K562 (cell line): ENCODE results near the gene MAP3K7. TPM values are rescaled to one million over a fixed set of nuclear protein-coding genes. Genes with fewer than 3 reads are reported as not detected.

Experiments
- ATAC-seq: fragments of 200-7000 bp; cut with Tn5 transposase; 3 replicates; pipeline ENCODE4 v1.9.1; 2020; ENCODE audit warnings: moderate library complexity
- BruUV-seq: library from RNA; stranded (reverse); fragments of 400-500 nt; replicated peaks from 2 replicates; lab custom pipeline; 2021; lab: Mats Ljungman, UMichigan
- CTCF ChIA-PET: fragments of 300-600 bp; formaldehyde crosslinking; extraction: SDS; loops from one replicate; lab custom pipeline; 2021; ENCODE audit warnings: low intra/inter-chr PET ratio; lab: Yijun Ruan, JAX
- POLR2A ChIA-PET: fragments of 300-600, 350-650 bp; sonication (Branson Sonifier 250); formaldehyde crosslinking; extraction: SDS; loops from one replicate; lab custom pipeline; 2021; ENCODE audit warnings: antibody characterized with exemption, inconsistent platforms; lab: Yijun Ruan, JAX
- DNase-seq, 4 experiments: peaks; one replicate each; pipeline versions ENCODE4 v3.0.0 to v3.0.0-alpha.2; 2011 to 2018; ENCODE audit warnings: low spot score in 3 of 4, mixed read lengths in 3 of 4; ENCODE audit errors: extremely low read depth in 1 of 4
- FAIRE-seq: peaks from 2 replicates; lab custom pipeline; 2011; peaks lifted over from hg19 to GRCh38; lab: Jason Lieb, UNC
- H2AFZ ChIP-seq: 2 replicates; pipeline ENCODE4 v1.6.0; 2011; ENCODE audit warnings: low read depth, low read length, control low read depth, inconsistent platforms
- H3K27ac ChIP-seq: fragments of 200-600 bp; 3 replicates; pipeline ENCODE4 v1.8.0; 2011; ENCODE audit warnings: low read depth, mild to moderate bottlenecking, control low read depth, inconsistent platforms, low read length, moderate library complexity, mixed read lengths; ENCODE audit errors: extremely low read depth
- H3K27me3 ChIP-seq, 2 experiments: fragments of 300-600 bp in 1 of 2; 2 replicates in 1 of 2; 3 replicates in 1 of 2; pipeline versions ENCODE4 v1.6.0 to v1.8.0; 2011; ENCODE audit warnings: inconsistent platforms in 2 of 2, low read length in 2 of 2, mild to moderate bottlenecking in 1 of 2, mixed read lengths in 1 of 2, moderate library complexity in 1 of 2; ENCODE audit not compliant: control insufficient read depth in 2 of 2, insufficient read depth in 2 of 2
- H3K36me3 ChIP-seq: fragments of 300-600 bp; 3 replicates; pipeline ENCODE4 v1.8.0; 2011; ENCODE audit warnings: mild to moderate bottlenecking, low read length, inconsistent platforms; ENCODE audit not compliant: control insufficient read depth, insufficient read depth
- H3K4me1 ChIP-seq, 2 experiments: fragments of 200-600 bp in 1 of 2; replicated peaks in 1 of 2; 2 replicates in 1 of 2; 3 replicates in 1 of 2; pipeline versions ENCODE4 v1.5.1 to v1.8.0; 2011; ENCODE audit warnings: inconsistent platforms in 2 of 2, low read length in 2 of 2, mild to moderate bottlenecking in 1 of 2, mixed read lengths in 1 of 2, moderate library complexity in 1 of 2; ENCODE audit not compliant: control insufficient read depth in 2 of 2, insufficient read depth in 2 of 2
- H3K4me2 ChIP-seq: 2 replicates; pipeline ENCODE4 v1.6.1; 2011; ENCODE audit warnings: low read length, control low read depth, inconsistent platforms, mixed read lengths; ENCODE audit not compliant: insufficient read depth
- H3K4me3 ChIP-seq: fragments of 200-600 bp; sonication (generic), shearing (Covaris generic); 2 replicates; pipeline ENCODE4 v1.5.1; 2016; ENCODE audit warnings: control low read depth, inconsistent platforms
- H3K79me2 ChIP-seq: fragments of 200-600 bp; 3 replicates; pipeline ENCODE4 v1.8.0; 2011; ENCODE audit warnings: low read length, inconsistent platforms; ENCODE audit not compliant: control insufficient read depth, insufficient read depth
- H3K9ac ChIP-seq, 2 experiments: 2 replicates each; pipeline versions ENCODE4 v1.6.0 to v1.6.1; 2011; ENCODE audit warnings: low read depth in 2 of 2, low read length in 2 of 2, control low read depth in 1 of 2, inconsistent platforms in 1 of 2, mild to moderate bottlenecking in 1 of 2, mixed read lengths in 1 of 2; ENCODE audit not compliant: insufficient read depth in 1 of 2
- H3K9me1 ChIP-seq: one replicate; pipeline ENCODE4 v1.6.0; 2011; ENCODE audit warnings: inconsistent platforms, mild to moderate bottlenecking, low read length, moderate library complexity; ENCODE audit not compliant: control insufficient read depth, insufficient read depth
- H3K9me3 ChIP-seq: replicated peaks from 2 replicates; pipeline ENCODE4 v1.5.1; 2011; ENCODE audit warnings: low read depth, low read length, inconsistent platforms; ENCODE audit not compliant: control insufficient read depth, insufficient read depth
- H4K20me1 ChIP-seq: replicated peaks from 2 replicates; pipeline ENCODE4 v1.6.1; 2011; ENCODE audit warnings: low read length, inconsistent platforms, mixed read lengths; ENCODE audit not compliant: control insufficient read depth, insufficient read depth
- BHLHE40 ChIP-seq: IDR thresholded peaks from 2 replicates; pipeline ENCODE4 v1.6.1; 2011; ENCODE audit warnings: low read length, improper control_type of control experiment
- KDM1A ChIP-seq, 2 experiments: fragments of 450-650 bp; IDR thresholded peaks; 2 replicates each; pipeline ENCODE4 v1.6.1; 2016; ENCODE audit warnings: mild to moderate bottlenecking in 2 of 2
- MAZ ChIP-seq, 2 experiments: fragments of 450-650 bp in 1 of 2; sonication (generic) in 1 of 2; formaldehyde crosslinking; IDR thresholded peaks in 1 of 2; conservative IDR thresholded peaks in 1 of 2; 2 replicates each; pipeline versions ENCODE4 v1.4.0 to v1.5.0; 2020; ENCODE audit warnings: mild to moderate bottlenecking in 1 of 2, missing genetic modification reagents in 1 of 2
- NFYB ChIP-seq: IDR thresholded peaks from 2 replicates; pipeline ENCODE4 v1.6.1; 2011; ENCODE audit warnings: mild to moderate bottlenecking, moderate library complexity; ENCODE audit not compliant: insufficient read length; ENCODE audit errors: extremely low read depth
- TCF3 ChIP-seq: sonication (generic); formaldehyde crosslinking; IDR thresholded peaks from 2 replicates; pipeline ENCODE4 v1.4.0; 2020; ENCODE audit warnings: mild to moderate bottlenecking, missing genetic modification reagents
- U2AF2 ChIP-seq: fragments of 200-400 bp; formaldehyde crosslinking; optimal IDR thresholded peaks from 2 replicates; pipeline ENCODE3; 2017; ENCODE audit warnings: low read depth, mild to moderate bottlenecking, low read length
- ZKSCAN8 ChIP-seq: fragments of 200-800 bp; sonication (Bioruptor generic); IDR thresholded peaks from 2 replicates; pipeline ENCODE4 v1.6.1; 2016; ENCODE audit warnings: missing genetic modification characterization, missing compliant biosample characterization
- WGBS: fragments of 100-300 bp; shearing (Covaris generic); methylation state at CpG from one replicate; pipeline ENCODE4 v1.1.6; 2016; ENCODE audit warnings: low coverage, mixed read lengths; ENCODE audit not compliant: insufficient coverage; ENCODE audit errors: missing lambda C conversion rate; 5-methylcytosine and 5-hydroxymethylcytosine counted together
- in situ Hi-C: fragments of 300-500 bp; cut with MboI; formaldehyde crosslinking; loops from 4 replicates; pipeline ENCODE4 v1.15.0; 2018; ENCODE audit warnings: inconsistent platforms, mixed read lengths
- intact Hi-C: fragments of 100-400 bp; cut with micrococcal nuclease; formaldehyde crosslinking; loops from 2 replicates; pipeline ENCODE4 v1.14.2; 2022
- polyA plus RNA-seq, 8 experiments: library from polyadenylated mRNA; depleted of rRNA in 4 of 8; stranded (reverse) in 5 of 8; unstranded in 3 of 8; fragments of >200 nt; fragmentation: Nextera tagmentation in 2 of 8; fragmentation: Illumina TruSeq in 1 of 8; extraction: Ambion mirVana in 2 of 8; extraction: Trizol in 1 of 8; gene quantifications; 2 replicates each; pipeline versions ENCODE4 v1.2.1 to v1.2.3, GENCODE V29; 2011 to 2014; ENCODE audit warnings: inconsistent platforms in 1 of 8, missing spikeins in 1 of 8
- total RNA-seq, 7 experiments: library from RNA; depleted of rRNA in 6 of 7; stranded (reverse); fragments of >200 nt in 6 of 7; fragmentation: Illumina TruSeq in 2 of 7; extraction: Trizol in 2 of 7; gene quantifications; 2 replicates each; pipeline versions ENCODE4 v1.2.1 to v1.2.3, GENCODE V29; 2011 to 2021; ENCODE audit warnings: low replicate concordance in 1 of 7
- TF ChIP-seq, protein P1 (sequence below): fragments of 450-650 bp; IDR thresholded peaks from 2 replicates; pipeline ENCODE4 v1.6.1; 2016
- TF ChIP-seq, protein P2 (sequence below): IDR thresholded peaks from 2 replicates; pipeline ENCODE4 v1.6.1; 2012; ENCODE audit warnings: low read depth, low read length, improper control_type of control experiment, borderline replicate concordance
- TF ChIP-seq, protein P3 (sequence below): fragments of 450-650 bp; IDR thresholded peaks from 2 replicates; pipeline ENCODE4 v1.6.1; 2016; ENCODE audit warnings: missing biosample characterization, missing genetic modification characterization
- TF ChIP-seq, protein P4 (sequence below): fragments of 250-450 bp; sonication (Bioruptor Pico); IDR thresholded peaks from 2 replicates; pipeline ENCODE4 v1.8.0; 2021; ENCODE audit warnings: moderate library complexity, mild to moderate bottlenecking, inconsistent platforms
- TF ChIP-seq, protein P5 (sequence below): fragments of 450-650 bp; conservative IDR thresholded peaks from 2 replicates; pipeline ENCODE4 v1.6.1; 2016; ENCODE audit warnings: missing genetic modification characterization, low read depth, mild to moderate bottlenecking, control low read depth, missing compliant biosample characterization

Gene MAP3K7
- total and polyA plus RNA-seq, 9 of the 15 experiments (the other 6 are each of a cell fraction or from before 2014, with no cell fraction given): 13.4 to 60.9 (median 34.8) TPM

DNA sequence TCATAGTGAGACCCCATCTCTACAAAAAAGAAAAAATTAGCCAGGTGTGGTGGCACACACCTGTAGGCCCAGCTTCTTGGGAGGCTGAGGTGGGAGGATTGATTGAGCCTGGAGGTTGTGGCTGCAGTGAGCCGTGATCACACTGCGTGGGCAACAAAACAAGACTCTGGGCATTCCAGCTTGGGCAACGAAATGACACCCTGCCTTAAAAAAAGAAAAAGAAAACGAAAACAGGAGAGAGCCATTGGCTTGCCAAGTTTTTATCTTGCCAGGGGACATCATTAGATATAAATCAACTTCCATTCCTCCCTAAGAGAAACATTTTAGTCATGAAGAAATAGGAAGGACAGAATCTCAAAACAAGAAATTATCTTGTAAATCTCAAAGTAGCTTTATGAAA is 109.5 kb downstream of the MAP3K7 start:
- FAIRE-seq: no peak
- peaks cover 3 to 20% of the 10 kb centered on the region in 2 experiments for H3K4me1 ChIP-seq
- 68% methylated on average over 4 of the region's 4 CpGs for WGBS
- BruUV-seq: no TSS peak
- ChIA-PET POLR2A (no interaction called here), CTCF (interaction anchor here (0.9 kb wide), 1 partner anchor 537 kb away, joined by 3 read pairs; no protein-coding TSS in a partner anchor)
- H3K9ac ChIP-seq: no peak overlapping the region
- H3K36me3 ChIP-seq: no peaks in the 10 kb centered on the region
- no peak overlapping the region for H3K27ac ChIP-seq
- no peak overlapping the region for H3K4me3 ChIP-seq
- no peaks in the 10 kb centered on the region for H3K9me3 ChIP-seq
- intact Hi-C loops: loop anchor here (10.0 kb wide), 2 partner anchors 263 to 293 kb away; no protein-coding TSS in a partner anchor
- H2AFZ ChIP-seq: no peak overlapping the region
- in situ Hi-C loops: loop anchor here (5.0 to 10.0 kb wide), 4 partner anchors 75 to 540 kb away; no protein-coding TSS in a partner anchor
- no peak for ATAC-seq
- no peak overlapping the region for H3K4me2 ChIP-seq
- TF ChIP-seq BHLHE40 (no peak), KDM1A (IDR thresholded peaks at IDR 0.05) (no peak), NFYB (no peak), MAZ (CRISPR knock-in tag; conservative IDR thresholded peaks at IDR 0.05 in 1 of 2, IDR thresholded peaks at IDR 0.05 in 1 of 2) (no peak), ZKSCAN8 (CRISPR knock-in tag) (no peak), TCF3 (CRISPR knock-in tag) (no peak), U2AF2 (no peak)
- TF ChIP-seq, protein P1, sequence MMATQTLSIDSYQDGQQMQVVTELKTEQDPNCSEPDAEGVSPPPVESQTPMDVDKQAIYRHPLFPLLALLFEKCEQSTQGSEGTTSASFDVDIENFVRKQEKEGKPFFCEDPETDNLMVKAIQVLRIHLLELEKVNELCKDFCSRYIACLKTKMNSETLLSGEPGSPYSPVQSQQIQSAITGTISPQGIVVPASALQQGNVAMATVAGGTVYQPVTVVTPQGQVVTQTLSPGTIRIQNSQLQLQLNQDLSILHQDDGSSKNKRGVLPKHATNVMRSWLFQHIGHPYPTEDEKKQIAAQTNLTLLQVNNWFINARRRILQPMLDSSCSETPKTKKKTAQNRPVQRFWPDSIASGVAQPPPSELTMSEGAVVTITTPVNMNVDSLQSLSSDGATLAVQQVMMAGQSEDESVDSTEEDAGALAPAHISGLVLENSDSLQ: no peak
- TF ChIP-seq, protein P2, sequence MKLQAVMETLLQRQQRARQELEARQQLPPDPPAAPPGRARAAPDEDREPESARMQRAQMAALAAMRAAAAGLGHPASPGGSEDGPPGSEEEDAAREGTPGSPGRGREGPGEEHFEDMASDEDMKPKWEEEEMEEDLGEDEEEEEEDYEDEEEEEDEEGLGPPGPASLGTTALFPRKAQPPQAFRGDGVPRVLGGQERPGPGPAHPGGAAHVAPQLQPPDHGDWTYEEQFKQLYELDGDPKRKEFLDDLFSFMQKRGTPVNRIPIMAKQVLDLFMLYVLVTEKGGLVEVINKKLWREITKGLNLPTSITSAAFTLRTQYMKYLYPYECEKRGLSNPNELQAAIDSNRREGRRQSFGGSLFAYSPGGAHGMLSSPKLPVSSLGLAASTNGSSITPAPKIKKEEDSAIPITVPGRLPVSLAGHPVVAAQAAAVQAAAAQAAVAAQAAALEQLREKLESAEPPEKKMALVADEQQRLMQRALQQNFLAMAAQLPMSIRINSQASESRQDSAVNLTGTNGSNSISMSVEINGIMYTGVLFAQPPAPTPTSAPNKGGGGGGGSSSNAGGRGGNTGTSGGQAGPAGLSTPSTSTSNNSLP: no peak
- TF ChIP-seq, protein P3, sequence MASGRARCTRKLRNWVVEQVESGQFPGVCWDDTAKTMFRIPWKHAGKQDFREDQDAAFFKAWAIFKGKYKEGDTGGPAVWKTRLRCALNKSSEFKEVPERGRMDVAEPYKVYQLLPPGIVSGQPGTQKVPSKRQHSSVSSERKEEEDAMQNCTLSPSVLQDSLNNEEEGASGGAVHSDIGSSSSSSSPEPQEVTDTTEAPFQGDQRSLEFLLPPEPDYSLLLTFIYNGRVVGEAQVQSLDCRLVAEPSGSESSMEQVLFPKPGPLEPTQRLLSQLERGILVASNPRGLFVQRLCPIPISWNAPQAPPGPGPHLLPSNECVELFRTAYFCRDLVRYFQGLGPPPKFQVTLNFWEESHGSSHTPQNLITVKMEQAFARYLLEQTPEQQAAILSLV (tag): no peak
- TF ChIP-seq, protein P4, sequence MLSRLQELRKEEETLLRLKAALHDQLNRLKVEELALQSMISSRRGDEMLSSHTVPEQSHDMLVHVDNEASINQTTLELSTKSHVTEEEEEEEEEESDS (CRISPR knock-in tag): no peak
- TF ChIP-seq, protein P5, sequence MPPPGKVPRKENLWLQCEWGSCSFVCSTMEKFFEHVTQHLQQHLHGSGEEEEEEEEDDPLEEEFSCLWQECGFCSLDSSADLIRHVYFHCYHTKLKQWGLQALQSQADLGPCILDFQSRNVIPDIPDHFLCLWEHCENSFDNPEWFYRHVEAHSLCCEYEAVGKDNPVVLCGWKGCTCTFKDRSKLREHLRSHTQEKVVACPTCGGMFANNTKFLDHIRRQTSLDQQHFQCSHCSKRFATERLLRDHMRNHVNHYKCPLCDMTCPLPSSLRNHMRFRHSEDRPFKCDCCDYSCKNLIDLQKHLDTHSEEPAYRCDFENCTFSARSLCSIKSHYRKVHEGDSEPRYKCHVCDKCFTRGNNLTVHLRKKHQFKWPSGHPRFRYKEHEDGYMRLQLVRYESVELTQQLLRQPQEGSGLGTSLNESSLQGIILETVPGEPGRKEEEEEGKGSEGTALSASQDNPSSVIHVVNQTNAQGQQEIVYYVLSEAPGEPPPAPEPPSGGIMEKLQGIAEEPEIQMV: no peak
- TF ChIP-seq, all 486 proteins: peak for 0
- H3K27me3 ChIP-seq: no peaks in the 10 kb centered on the region
- H3K79me2 ChIP-seq: no peaks in the 10 kb centered on the region
- H4K20me1 ChIP-seq: no peaks in the 10 kb centered on the region
- no peaks in the 10 kb centered on the region for H3K9me1 ChIP-seq
- no peak for DNase-seq
